GM23338 (cell line): ENCODE measurements around the gene ABAT. TPM values are rescaled to one million over a fixed set of nuclear protein-coding genes. Genes with fewer than 3 reads are reported as not detected.

Experiments used
- ATAC-seq: fragments of 200-7000 bp; cut with Tn5 transposase; 3 replicates; pipeline ENCODE4 v1.9.1; 2020
- DNase-seq: peaks from one replicate; pipeline ENCODE4 v3.0.0-alpha.2; 2015; ENCODE audit warnings: low spot score
- H2AFZ ChIP-seq: fragments of 200-600 bp; sonication (generic); 2 replicates; pipeline ENCODE4 v1.8.0; 2016; ENCODE audit warnings: antibody characterized with exemption, mild to moderate bottlenecking, moderate library complexity
- H3F3A ChIP-seq: fragments of 200-600 bp; sonication (generic); replicated peaks from 2 replicates; pipeline ENCODE4 v1.8.0; 2017; ENCODE audit warnings: antibody characterized with exemption, mixed run types, low read depth
- H3K27ac ChIP-seq: fragments of 200-600 bp; sonication (generic); 2 replicates; pipeline ENCODE4 v1.6.1; 2016; ENCODE audit warnings: low read depth
- H3K27me3 ChIP-seq: fragments of 200-600 bp; sonication (generic); 2 replicates; pipeline ENCODE4 v1.8.0; 2016; ENCODE audit warnings: mild to moderate bottlenecking, mixed run types, moderate library complexity; ENCODE audit not compliant: insufficient read depth
- H3K36me3 ChIP-seq: fragments of 200-600 bp; sonication (generic); 2 replicates; pipeline ENCODE4 v1.8.0; 2016; ENCODE audit warnings: mild to moderate bottlenecking; ENCODE audit not compliant: insufficient read depth
- H3K4me1 ChIP-seq: fragments of 200-600 bp; sonication (generic); 2 replicates; pipeline ENCODE4 v1.8.0; 2016; ENCODE audit warnings: mild to moderate bottlenecking, moderate library complexity; ENCODE audit not compliant: insufficient read depth
- H3K4me2 ChIP-seq: fragments of 200-600 bp; sonication (generic); 2 replicates; pipeline ENCODE4 v1.7.1; 2017; ENCODE audit warnings: mixed run types
- H3K4me3 ChIP-seq: fragments of 200-600 bp; sonication (generic); 2 replicates; pipeline ENCODE4 v1.6.1; 2016; ENCODE audit warnings: mixed run types
- H3K79me2 ChIP-seq: fragments of 200-600 bp; sonication (generic); replicated peaks from 2 replicates; pipeline ENCODE4 v1.8.0; 2017; ENCODE audit warnings: mild to moderate bottlenecking; ENCODE audit not compliant: insufficient read depth
- H3K9me2 ChIP-seq: fragments of 200-600 bp; sonication (generic); 2 replicates; pipeline ENCODE4 v1.8.0; 2017; ENCODE audit not compliant: insufficient read depth
- H4K20me1 ChIP-seq: fragments of 200-600 bp; sonication (generic); replicated peaks from 2 replicates; pipeline ENCODE4 v1.8.0; 2017; ENCODE audit warnings: mild to moderate bottlenecking; ENCODE audit not compliant: insufficient read depth
- H3K27ac Mint-ChIP-seq: 2 replicates; pipeline ENCODE4 v1.8.0; 2020; ENCODE audit warnings: inconsistent platforms, mild to moderate bottlenecking, moderate library complexity, mixed read lengths
- H3K27me3 Mint-ChIP-seq: 3 replicates; pipeline ENCODE4 v1.8.0; 2022; ENCODE audit warnings: low read depth, mild to moderate bottlenecking, moderate library complexity, mixed read lengths, inconsistent platforms; ENCODE audit not compliant: insufficient read depth, poor library complexity
- H3K36me3 Mint-ChIP-seq: 3 replicates; pipeline ENCODE4 v1.8.0; 2021; ENCODE audit warnings: low read depth, mild to moderate bottlenecking, inconsistent platforms, moderate library complexity, mixed read lengths
- H3K4me1 Mint-ChIP-seq: 3 replicates; pipeline ENCODE4 v1.8.0; 2020; ENCODE audit warnings: mild to moderate bottlenecking, inconsistent platforms, mixed read lengths
- H3K4me3 Mint-ChIP-seq: 3 replicates; pipeline ENCODE4 v1.8.0; 2021; ENCODE audit warnings: moderate library complexity, mild to moderate bottlenecking, inconsistent platforms, mixed read lengths
- H3K9me3 Mint-ChIP-seq: 3 replicates; pipeline ENCODE4 v1.8.0; 2020; ENCODE audit warnings: moderate library complexity, mild to moderate bottlenecking, inconsistent platforms, mixed read lengths
- CREB1 ChIP-seq: fragments of 250-450 bp; sonication (Bioruptor Pico); IDR thresholded peaks from 2 replicates; pipeline ENCODE4 v1.5.0; 2020; ENCODE audit warnings: low read depth, mild to moderate bottlenecking, moderate library complexity
- CTCF ChIP-seq, 2 experiments: fragments of 200-600 bp in 1 of 2; sonication (generic) in 1 of 2; conservative IDR thresholded peaks; 2 replicates each; pipeline versions ENCODE4 v1.5.1 to v1.6.1; 2016 to 2017; ENCODE audit warnings: antibody characterized with exemption in 2 of 2, low read depth in 2 of 2, mild to moderate bottlenecking in 2 of 2, moderate library complexity in 1 of 2
- ETS1 ChIP-seq: IDR thresholded peaks from 2 replicates; pipeline ENCODE4 v1.6.1; 2016; ENCODE audit warnings: antibody characterized with exemption
- EZH2 ChIP-seq: fragments of 200-600 bp; sonication (generic); IDR thresholded peaks from one replicate; pipeline ENCODE4 v1.8.0; 2017; ENCODE audit warnings: antibody characterized with exemption, mild to moderate bottlenecking, low read depth; ENCODE audit not compliant: unreplicated experiment
- JUNB ChIP-seq: IDR thresholded peaks from one replicate; pipeline ENCODE4 v1.6.1; 2016; ENCODE audit warnings: antibody characterized with exemption; ENCODE audit not compliant: unreplicated experiment
- NANOG ChIP-seq: IDR thresholded peaks from 2 replicates; pipeline ENCODE4 v1.6.1; 2016; ENCODE audit warnings: antibody characterized with exemption, borderline replicate concordance
- REST ChIP-seq: IDR thresholded peaks from one replicate; pipeline ENCODE4 v1.6.1; 2018; ENCODE audit warnings: antibody characterized with exemption; ENCODE audit not compliant: unreplicated experiment
- STAT1 ChIP-seq: IDR thresholded peaks from one replicate; pipeline ENCODE4 v1.6.1; 2016; ENCODE audit warnings: antibody characterized with exemption; ENCODE audit not compliant: unreplicated experiment
- ZNF331 ChIP-seq: fragments of 250-450 bp; sonication (Bioruptor Pico); IDR thresholded peaks from 2 replicates; pipeline ENCODE4 v1.5.0; 2020; ENCODE audit warnings: low read depth, mild to moderate bottlenecking, moderate library complexity
- polyA plus RNA-seq: library from polyadenylated mRNA; unstranded; fragments of >200 nt; fragmentation: Nextera tagmentation; extraction: Ambion mirVana; gene quantifications from 2 replicates; pipeline ENCODE4 v1.2.1, GENCODE V29; 2016
- total RNA-seq: library from RNA; depleted of rRNA; stranded (reverse); fragments of >200 nt; shearing (Covaris generic); gene quantifications from 2 replicates; pipeline ENCODE4 v1.2.3, GENCODE V29; 2014

ABAT gene
- total and polyA plus RNA-seq, 2 experiments from 2014 or later, result 4.4 to 8.8 TPM

- ATAC-seq, result no peak
- TF ChIP-seq ETS1 (no peak), STAT1 (no peak), EZH2 (no peak), NANOG (no peak), ZNF331 (CRISPR knock-in tag) (no peak), REST (no peak), CREB1 (no peak), JUNB (no peak)
- H2AFZ ChIP-seq, result no peak overlapping the region
- Mint-ChIP-seq H3K4me1 (no peaks in the 10 kb centered on the region), H3K4me3 (no peak overlapping the region), H3K27ac (no peak overlapping the region), H3K36me3 (peaks cover 90% of the 10 kb centered on the region), H3K27me3 (peaks cover 5% of the 10 kb centered on the region), H3K9me3 (no peaks in the 10 kb centered on the region)
- H3K9me2 ChIP-seq, result no peaks in the 10 kb centered on the region
- H3K27me3 ChIP-seq, result no peaks in the 10 kb centered on the region
- no peak overlapping the region for H3K27ac ChIP-seq
- H3K79me2 ChIP-seq, result peaks cover 9% of the 10 kb centered on the region; the same call in 1 of the 2 replicates
- no peak for DNase-seq
- H4K20me1 ChIP-seq, result peaks cover 14% of the 10 kb centered on the region
- no peak overlapping the region for H3K4me3 ChIP-seq
- H3K4me1 ChIP-seq, result no peaks in the 10 kb centered on the region
- H3K36me3 ChIP-seq, result peaks cover 49% of the 10 kb centered on the region
- H3K4me2 ChIP-seq, result no peak overlapping the region
- H3F3A ChIP-seq, result no peaks in the 10 kb centered on the region
Observed at GRCh38 chr16:8641671-8642070, 32.7 kb upstream of the ABAT start.

- H3K79me2 ChIP-seq, result peaks cover 5% of the 10 kb centered on the region; the same call in 1 of the 2 replicates
- Mint-ChIP-seq H3K9me3 (no peaks in the 10 kb centered on the region), H3K4me1 (no peaks in the 10 kb centered on the region), H3K27ac (no peak overlapping the region), H3K4me3 (no peak overlapping the region), H3K27me3 (peaks cover 5% of the 10 kb centered on the region), H3K36me3 (peaks cover 91% of the 10 kb centered on the region)
- H2AFZ ChIP-seq, result no peak overlapping the region
- no peak overlapping the region for H3K4me2 ChIP-seq
- H3K4me3 ChIP-seq, result no peak overlapping the region
- H3K4me1 ChIP-seq, result no peaks in the 10 kb centered on the region
- no peaks in the 10 kb centered on the region for H3K9me2 ChIP-seq
- ATAC-seq (no peak), DNase-seq (no peak)
- H3K27me3 ChIP-seq, result no peaks in the 10 kb centered on the region
- H3K36me3 ChIP-seq, result peaks cover 48% of the 10 kb centered on the region
- peaks cover 12% of the 10 kb centered on the region for H4K20me1 ChIP-seq
- H3K27ac ChIP-seq, result no peak overlapping the region
- no peaks in the 10 kb centered on the region for H3F3A ChIP-seq
- TF ChIP-seq EZH2 (no peak), STAT1 (no peak), REST (no peak), CREB1 (no peak), CTCF (conservative IDR thresholded peaks at IDR 0.05; ENCODE audit: low read depth in 2 of 2) (no peak)
Observed at GRCh38 chr16:8642146-8642545, 32.3 kb upstream of the ABAT start.
